Measurements from ENCODE around the gene MAFG. TPM values are rescaled to one million over a fixed set of nuclear protein-coding genes. Genes with fewer than 3 reads are reported as not detected.
"Not testable (repeated sequence)": the region's sequence is repeated elsewhere in the genome, so short reads cannot be mapped to it uniquely, and the experiment has no call there.

The MAFG gene
- total RNA-seq, 2 experiments from 2014 or later: 22.7 to 33.6 TPM

- no peak for DNase-seq (ENCODE audit: low spot score)
- Histone ChIP-seq H3K27ac (ENCODE audit: low read depth, low read length, poor library complexity, severe bottlenecking) (no peak overlapping the region), H3K4me1 (ENCODE audit: insufficient read depth, low read length, poor library complexity, severe bottlenecking) (peaks cover 41% of the 10 kb centered on the region), H3K79me2 (ENCODE audit: insufficient read depth, low read depth, low read length) (peaks cover 36% of the 10 kb centered on the region), H3K36me3 (ENCODE audit: insufficient read depth, low read length) (peaks cover 32% of the 10 kb centered on the region), H3K4me3 (ENCODE audit: low read depth, low read length, poor library complexity, severe bottlenecking) (no peak overlapping the region), H3K9me3 (ENCODE audit: low read length) (no peaks in the 10 kb centered on the region), H3K9me2 (ENCODE audit: insufficient read depth, low read length) (no peaks in the 10 kb centered on the region), H4K20me1 (ENCODE audit: insufficient read depth, low read length) (peaks cover 8% of the 10 kb centered on the region), H3K4me2 (ENCODE audit: low read length) (no peak overlapping the region), H2AFZ (ENCODE audit: low read length) (no peak overlapping the region)
- intact Hi-C loops (cut with micrococcal nuclease; ENCODE audit: unreplicated experiment): no loop called here
- ChIA-PET CTCF (ENCODE audit: unreplicated experiment) (no interaction called here), POLR2A (no interaction called here)
- no peak for TF ChIP-seq EZH2phosphoT487 (IDR thresholded peaks at IDR 0.05; ENCODE audit: borderline replicate concordance, low read depth, low read length)
- no peak for TF ChIP-seq CTCF (conservative IDR thresholded peaks at IDR 0.05; ENCODE audit: low read length)
- no TSS peak for BruUV-seq (replicated peaks)
Observed at GRCh38 chr17:81920612-81921536, 6.7 kb downstream of the MAFG start.

GRCh38 chr17:81918832-81919545 is 8.5 kb downstream of the MAFG start:
- POLR2A ChIA-PET: no interaction called here
- DNase-seq (ENCODE audit: low spot score): no peak
- Histone ChIP-seq H3K36me3 (ENCODE audit: insufficient read depth, low read length) (peaks cover 51% of the 10 kb centered on the region), H3K27ac (ENCODE audit: low read depth, low read length, poor library complexity, severe bottlenecking) (peak overlapping the region; percentile 5), H3K9me3 (ENCODE audit: low read length) (no peaks in the 10 kb centered on the region), H3K4me2 (ENCODE audit: low read length) (peak overlapping the region; percentile 74; the same call in 1 of the 2 replicates), H3K79me2 (ENCODE audit: insufficient read depth, low read depth, low read length) (peaks cover 18% of the 10 kb centered on the region), H3K4me1 (ENCODE audit: insufficient read depth, low read length, poor library complexity, severe bottlenecking) (peaks cover 25% of the 10 kb centered on the region), H2AFZ (ENCODE audit: low read length) (no peak overlapping the region), H3K4me3 (ENCODE audit: low read depth, low read length, poor library complexity, severe bottlenecking) (no peak overlapping the region), H3K9me2 (ENCODE audit: insufficient read depth, low read length) (no peaks in the 10 kb centered on the region), H4K20me1 (ENCODE audit: insufficient read depth, low read length) (peaks cover 8% of the 10 kb centered on the region)
- CTCF ChIA-PET (ENCODE audit: unreplicated experiment): no interaction called here
- BruUV-seq (replicated peaks): no TSS peak
- intact Hi-C loops (cut with micrococcal nuclease; ENCODE audit: unreplicated experiment): no loop called here
- no peak for TF ChIP-seq EZH2phosphoT487 (IDR thresholded peaks at IDR 0.05; ENCODE audit: borderline replicate concordance, low read depth, low read length)
- no peak for TF ChIP-seq CTCF (conservative IDR thresholded peaks at IDR 0.05; ENCODE audit: low read length)

- CTCF ChIA-PET (ENCODE audit: unreplicated experiment); H3K9me2 ChIP-seq (ENCODE audit: insufficient read depth, low read length); H3K27ac ChIP-seq (ENCODE audit: low read depth, low read length, poor library complexity, severe bottlenecking); H2AFZ ChIP-seq (ENCODE audit: low read length); DNase-seq (ENCODE audit: low spot score); BruUV-seq (replicated peaks); H4K20me1 ChIP-seq (ENCODE audit: insufficient read depth, low read length); intact Hi-C loops (cut with micrococcal nuclease; ENCODE audit: unreplicated experiment); H3K9me3 ChIP-seq (ENCODE audit: low read length): not testable (repeated sequence)
- Histone ChIP-seq H3K36me3 (ENCODE audit: insufficient read depth, low read length) (peaks cover 58% of the 10 kb centered on the region), H3K4me1 (ENCODE audit: insufficient read depth, low read length, poor library complexity, severe bottlenecking) (peaks cover 23% of the 10 kb centered on the region), H3K4me3 (ENCODE audit: low read depth, low read length, poor library complexity, severe bottlenecking) (peak overlapping the region; percentile 92), H3K79me2 (ENCODE audit: insufficient read depth, low read depth, low read length) (peaks cover 13% of the 10 kb centered on the region), H3K4me2 (ENCODE audit: low read length) (peak overlapping the region; percentile 74)
- POLR2A ChIA-PET: interaction anchor here (1.1 kb wide), 1 partner anchor 11 kb away, joined by 3 read pairs; no protein-coding TSS in a partner anchor
Observed at GRCh38 chr17:81918333-81918669, 9.2 kb downstream of the MAFG start.

Data from OCI-LY7 (cell line).